NCI-H2227 (cell line): ENCODE measurements around the gene SCFD1.
"Not testable (repeated sequence)": the region's sequence is repeated elsewhere in the genome, so short reads cannot be mapped to it uniquely, and the experiment has no call there.

Experiments used
- DNase-seq: peaks from one replicate; lab custom pipeline; 2025; ENCODE audit not compliant: unreplicated experiment; lab: John Stamatoyannopoulos, UW

The SCFD1 gene

GRCh38 chr14:30669594-30669993, 47.5 kb downstream of the SCFD1 start:
- DNase-seq = no peak

GRCh38 chr14:30673071-30673470, 51.0 kb downstream of the SCFD1 start:
- DNase-seq = no peak

GRCh38 chr14:30678926-30679431, 56.9 kb downstream of the SCFD1 start:
- DNase-seq = no peak

GRCh38 chr14:30680036-30680435, 57.9 kb downstream of the SCFD1 start:
- DNase-seq = no peak

- DNase-seq = not testable (repeated sequence)
Observed at GRCh38 chr14:30680776-30681175, 58.7 kb downstream of the SCFD1 start.

GRCh38 chr14:30681752-30682355, 59.7 kb downstream of the SCFD1 start:
- no peak for DNase-seq

- peak; percentile 53 for DNase-seq
Observed at GRCh38 chr14:30690487-30691355, 68.6 kb downstream of the SCFD1 start.

- no peak for DNase-seq
Observed at GRCh38 chr14:30691751-30692398, 69.8 kb downstream of the SCFD1 start.

GRCh38 chr14:30692669-30693068, 70.5 kb downstream of the SCFD1 start:
- DNase-seq = no peak

GRCh38 chr14:30698463-30698862, 76.3 kb downstream of the SCFD1 start:
- DNase-seq = no peak

- no peak for DNase-seq
Observed at GRCh38 chr14:30706704-30707103, 84.6 kb downstream of the SCFD1 start.

GRCh38 chr14:30708157-30708556, 86.0 kb downstream of the SCFD1 start:
- no peak for DNase-seq

GRCh38 chr14:30709201-30709600, 87.1 kb downstream of the SCFD1 start:
- DNase-seq = no peak

- no peak for DNase-seq
Observed at GRCh38 chr14:30710876-30711275, 88.8 kb downstream of the SCFD1 start.

GRCh38 chr14:30719137-30719536, 97.0 kb downstream of the SCFD1 start:
- DNase-seq = no peak

- no peak for DNase-seq
Observed at GRCh38 chr14:30725763-30726162, 103.6 kb downstream of the SCFD1 start.

- no peak for DNase-seq
Observed at GRCh38 chr14:30728471-30728870, 106.4 kb downstream of the SCFD1 start.

- DNase-seq = no peak
Observed at GRCh38 chr14:30737916-30738315, 115.8 kb downstream of the SCFD1 start.

GRCh38 chr14:30738978-30739377, 116.9 kb downstream of the SCFD1 start:
- no peak for DNase-seq

- DNase-seq = no peak
Observed at GRCh38 chr14:30748343-30748742, 126.2 kb downstream of the SCFD1 start.

GRCh38 chr14:30751646-30752416, 129.7 kb downstream of the SCFD1 start:
- no peak for DNase-seq
